Ovary (tissue), 9 donors: ENCODE data around the gene UGT1A4. TPM values are rescaled to one million over a fixed set of nuclear protein-coding genes. Genes with fewer than 3 reads are reported as not detected.

Source experiments
- DNase-seq, 5 donors: peaks; one replicate each; pipeline ENCODE4 v3.0.0-alpha.2; 2019 to 2020
- H3K27ac ChIP-seq, 2 donors: fragments of 200-600 bp; one replicate each; pipeline versions ENCODE4 v1.5.1 to v1.8.0; 2019 to 2022
- H3K27me3 ChIP-seq: fragments of 200-600 bp; one replicate; pipeline ENCODE4 v1.8.0; 2022
- H3K36me3 ChIP-seq: fragments of 200-600 bp; sonication (generic); one replicate; pipeline ENCODE4 v1.5.1; 2019
- H3K4me1 ChIP-seq: one replicate; pipeline ENCODE4 v1.8.1; 2013; ENCODE audit warnings: mild to moderate bottlenecking, moderate library complexity; ENCODE audit not compliant: insufficient read depth
- H3K4me3 ChIP-seq: fragments of 200-600 bp; sonication (generic); one replicate; pipeline ENCODE4 v1.5.1; 2017
- H3K9me3 ChIP-seq, 2 donors: fragments of 200-600 bp in 1 of 2; sonication (generic) in 1 of 2; one replicate each; pipeline versions ENCODE4 v1.5.1 to v1.8.1; 2013 to 2019; ENCODE audit warnings: mild to moderate bottlenecking in 1 of 2, moderate library complexity in 1 of 2
- EP300 ChIP-seq: sonication (generic); formaldehyde crosslinking; IDR thresholded peaks from one replicate; pipeline ENCODE4 v1.6.1; 2017; ENCODE audit warnings: antibody characterized with exemption
- POLR2A ChIP-seq: fragments of 450-650 bp; IDR thresholded peaks from one replicate; pipeline ENCODE4 v1.6.1; 2017; ENCODE audit warnings: antibody characterized with exemption, mild to moderate bottlenecking, moderate library complexity
- WGBS, 3 donors: extraction: QIAGEN DNeasy Blood & Tissue Kit in 1 of 3; methylation state at CpG; one replicate each; pipeline versions ENCODE4 v1.1.5 to v1.1.7; 2013 to 2017; 5-methylcytosine and 5-hydroxymethylcytosine counted together
- intact Hi-C, 4 donors: fragments of 100-400 bp; cut with DNase I; formaldehyde crosslinking; loops; one replicate each; pipeline versions ENCODE4 v1.11.0 to v1.15.1; 2022 to 2023
- polyA plus RNA-seq, 2 donors: library from polyadenylated mRNA; stranded (reverse); fragments of 200-250 nt in 1 of 2; fragments of 350-450 nt in 1 of 2; fragmentation: Illumina TruSeq in 1 of 2; extraction: RNeasy Lipid Tissue Mini Kit (QIAGEN cat#74804) in 1 of 2; gene quantifications; one replicate each; pipeline ENCODE4 v1.2.3, GENCODE V29; 2013 to 2014
- total RNA-seq, 7 donors: library from RNA; depleted of rRNA in 2 of 7; stranded (reverse); fragments of >200 nt in 2 of 7; fragmentation: NEBNext Ultra II Directional in 3 of 7; extraction: Animal tissue kit (Norgen Biotek cat#: 25700) in 3 of 7; gene quantifications; one replicate each; pipeline versions ENCODE4 v1.1.0 to v1.2.4, GENCODE V29; 2016 to 2023
- TF ChIP-seq, protein P1 (sequence below), 3 donors: fragments of 450-650 bp in 2 of 3; fragments of 200-600 bp in 1 of 3; IDR thresholded peaks; one replicate each; pipeline versions ENCODE4 v1.5.1 to v1.8.0; 2016 to 2022; ENCODE audit warnings: antibody characterized with exemption in 3 of 3, mild to moderate bottlenecking in 1 of 3
- donor health status: DM: no; HTN: no; CAD: no; lungs with moderate emphysema.
- donor health status: DM: no; HTN: no; CAD: no.
- donor health status: Bipolar disorder and iron deficiency.
- donor health status: DM: yes; HTN: yes; CAD: no.
- donor health status: DM: no; HTN: no; CAD: no.
- donor health status: DM: yes; HTN: yes; CAD: no.

Gene UGT1A4
- total and polyA plus RNA-seq, 9 donors: 0.11 to 0.36 TPM; not detected in 7

DNA sequence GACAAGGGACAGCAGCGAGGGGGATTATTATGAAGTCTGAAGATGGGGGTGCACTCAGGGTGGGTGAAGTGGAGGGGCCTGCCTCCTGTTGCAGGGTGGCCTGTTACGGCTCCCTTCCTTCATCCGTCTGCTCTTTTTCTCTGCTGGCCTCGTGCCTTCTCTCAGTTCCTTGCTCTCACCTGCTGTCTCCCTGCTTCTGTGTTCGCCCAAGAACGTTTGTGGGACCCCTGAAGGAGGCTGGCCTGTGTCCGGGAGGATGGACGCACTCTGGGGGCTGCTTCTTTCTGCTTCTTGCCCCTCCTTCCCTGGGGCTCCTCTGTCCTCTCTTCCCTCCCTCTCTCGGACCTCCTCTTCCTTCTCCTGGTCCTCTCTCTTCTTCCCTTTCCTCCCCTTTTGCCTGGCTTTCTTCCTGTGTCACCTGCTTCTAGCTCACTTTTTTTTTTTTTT, 73.4 kb downstream of the UGT1A4 start:
- WGBS, 3 donors: 67 to 80% (median 71%) methylated on average over 9 of the region's 9 CpGs
- intact Hi-C loops: no loop called here

DNA sequence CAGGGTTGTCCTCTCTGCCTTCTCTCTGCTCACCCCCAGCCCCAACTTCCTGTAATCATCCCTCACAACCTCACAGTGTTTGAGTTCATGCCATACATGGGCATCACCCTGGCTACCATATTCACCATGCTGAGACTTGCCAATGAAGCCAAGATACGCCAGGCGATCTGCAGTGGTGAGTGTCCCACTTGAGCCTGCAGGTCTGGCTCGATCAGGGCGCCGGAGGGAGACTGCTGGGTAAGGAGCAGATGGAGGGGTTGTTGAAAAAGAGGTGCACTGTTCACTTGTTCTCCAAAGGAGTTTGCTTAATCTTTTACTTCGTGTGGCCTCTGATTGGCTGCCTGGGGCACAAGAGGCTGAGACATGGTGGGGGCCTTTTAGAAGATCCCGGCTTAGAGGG, 74.2 kb downstream of the UGT1A4 start:
- intact Hi-C loops: no loop called here
- no peaks in the 10 kb centered on the region for H3K36me3 ChIP-seq
- no peaks in the 10 kb centered on the region for H3K9me3 ChIP-seq
- H3K27me3 ChIP-seq: no peaks in the 10 kb centered on the region
- no peaks in the 10 kb centered on the region for H3K4me1 ChIP-seq
- 87 to 91% (median 90%) methylated on average over 7 of the region's 7 CpGs for whole genome bisulfite sequencing, 3 donors
- DNase-seq: no peak
- no peak overlapping the region for H3K4me3 ChIP-seq
- no peak overlapping the region for H3K27ac ChIP-seq
- TF ChIP-seq POLR2A (no peak), EP300 (no peak)
- TF ChIP-seq, protein P1, sequence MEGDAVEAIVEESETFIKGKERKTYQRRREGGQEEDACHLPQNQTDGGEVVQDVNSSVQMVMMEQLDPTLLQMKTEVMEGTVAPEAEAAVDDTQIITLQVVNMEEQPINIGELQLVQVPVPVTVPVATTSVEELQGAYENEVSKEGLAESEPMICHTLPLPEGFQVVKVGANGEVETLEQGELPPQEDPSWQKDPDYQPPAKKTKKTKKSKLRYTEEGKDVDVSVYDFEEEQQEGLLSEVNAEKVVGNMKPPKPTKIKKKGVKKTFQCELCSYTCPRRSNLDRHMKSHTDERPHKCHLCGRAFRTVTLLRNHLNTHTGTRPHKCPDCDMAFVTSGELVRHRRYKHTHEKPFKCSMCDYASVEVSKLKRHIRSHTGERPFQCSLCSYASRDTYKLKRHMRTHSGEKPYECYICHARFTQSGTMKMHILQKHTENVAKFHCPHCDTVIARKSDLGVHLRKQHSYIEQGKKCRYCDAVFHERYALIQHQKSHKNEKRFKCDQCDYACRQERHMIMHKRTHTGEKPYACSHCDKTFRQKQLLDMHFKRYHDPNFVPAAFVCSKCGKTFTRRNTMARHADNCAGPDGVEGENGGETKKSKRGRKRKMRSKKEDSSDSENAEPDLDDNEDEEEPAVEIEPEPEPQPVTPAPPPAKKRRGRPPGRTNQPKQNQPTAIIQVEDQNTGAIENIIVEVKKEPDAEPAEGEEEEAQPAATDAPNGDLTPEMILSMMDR (IDR thresholded peaks at IDR 0.05): no peak

More for the DNA sequence above, 73.4 kb downstream of the UGT1A4 start:
- H3K27me3 ChIP-seq: no peaks in the 10 kb centered on the region
- no peak for DNase-seq
- no peaks in the 10 kb centered on the region for H3K4me1 ChIP-seq
- H3K27ac ChIP-seq: no peak overlapping the region
- no peak for TF ChIP-seq EP300
- TF ChIP-seq, protein P1 (IDR thresholded peaks at IDR 0.05): no peak
- TF ChIP-seq POLR2A: no peak
- no peak overlapping the region for H3K4me3 ChIP-seq
- H3K36me3 ChIP-seq: no peaks in the 10 kb centered on the region
- no peaks in the 10 kb centered on the region for H3K9me3 ChIP-seq

DNA sequence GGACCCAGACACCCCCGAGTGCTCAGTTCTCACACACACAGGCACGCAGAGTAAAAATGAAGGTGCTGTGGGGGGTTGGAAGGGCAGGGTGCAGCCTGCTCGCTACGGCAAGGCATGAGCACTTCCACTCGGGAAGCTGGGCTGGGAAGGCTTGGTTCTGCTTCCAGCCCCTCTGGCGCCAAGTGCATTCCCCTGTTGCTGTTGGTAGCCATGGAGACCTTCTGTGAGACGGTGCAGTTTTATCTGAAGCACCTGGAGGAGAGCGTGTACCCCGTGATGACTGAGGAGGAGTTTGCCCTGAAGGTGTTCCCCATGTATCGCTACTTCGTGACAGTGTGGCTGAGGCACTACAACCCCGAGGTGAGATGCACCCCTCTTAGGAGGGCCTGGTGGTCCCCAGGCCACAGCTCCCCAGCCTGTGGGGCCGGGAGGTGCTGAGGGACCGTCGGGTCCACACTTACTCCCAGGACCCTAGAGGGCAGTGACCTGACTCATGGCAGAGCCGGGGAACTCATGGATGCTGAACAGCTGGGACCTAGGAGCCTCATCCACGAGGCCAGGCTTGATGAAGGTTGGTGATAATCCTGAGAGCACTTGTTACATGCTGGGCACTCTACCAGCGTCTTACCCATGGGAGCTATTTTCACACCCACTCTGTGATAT, 75.1 kb downstream of the UGT1A4 start:
- 62 to 66% (median 64%) methylated on average over 15 to 18 of the region's 18 CpGs for WGBS, 3 donors
- TF ChIP-seq, protein P1 (IDR thresholded peaks at IDR 0.05): no peak
- no peak for TF ChIP-seq POLR2A
- no peak for TF ChIP-seq EP300

DNA sequence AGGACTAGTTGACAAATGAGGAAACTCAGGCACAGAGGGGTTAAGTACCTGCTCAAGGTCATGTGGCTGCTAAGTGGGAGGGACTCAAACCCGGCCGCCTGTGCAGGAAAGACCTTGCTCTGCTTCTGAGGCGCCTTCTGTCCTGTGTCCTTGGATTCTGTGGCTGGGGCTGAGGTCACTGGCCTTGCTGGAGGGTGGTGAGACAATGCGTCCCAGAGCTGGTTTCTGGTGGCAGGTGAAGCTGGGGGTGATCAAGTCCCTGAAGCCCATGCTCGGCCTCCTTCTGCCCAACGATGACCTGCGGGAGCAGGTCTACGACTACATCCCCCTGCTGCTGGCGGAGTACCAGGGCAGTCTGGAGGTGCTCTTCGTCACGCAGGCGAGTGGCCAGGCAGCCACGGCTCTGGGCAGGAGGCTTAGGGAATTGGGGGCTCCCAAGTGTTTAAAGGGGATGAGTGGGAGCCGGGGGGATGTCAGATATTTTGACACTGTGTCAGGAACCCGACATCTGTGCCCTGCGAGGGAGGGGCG, 75.7 kb downstream of the UGT1A4 start:
- TF ChIP-seq EP300: no peak
- TF ChIP-seq, protein P1 (IDR thresholded peaks at IDR 0.05): no peak
- TF ChIP-seq POLR2A: no peak
- 59 to 66% (median 64%) methylated on average over 17 of the region's 17 CpGs for WGBS, 3 donors
- no peak overlapping the region for H3K27ac ChIP-seq
- H3K9me3 ChIP-seq: no peaks in the 10 kb centered on the region
- no peaks in the 10 kb centered on the region for H3K4me1 ChIP-seq
- DNase-seq: no peak
- H3K27me3 ChIP-seq: no peaks in the 10 kb centered on the region
- no peak overlapping the region for H3K4me3 ChIP-seq
- no peaks in the 10 kb centered on the region for H3K36me3 ChIP-seq
- intact Hi-C loops: no loop called here

More for the DNA sequence above, 75.1 kb downstream of the UGT1A4 start:
- Histone ChIP-seq H3K4me3 (no peak overlapping the region), H3K4me1 (no peaks in the 10 kb centered on the region), H3K36me3 (no peaks in the 10 kb centered on the region), H3K27ac (no peak overlapping the region), H3K9me3 (no peaks in the 10 kb centered on the region), H3K27me3 (no peaks in the 10 kb centered on the region)
- no peak for DNase-seq
- intact Hi-C loops: no loop called here
